GM12874 (cell line): Measurements from ENCODE around the gene MT1M.

ENCODE experiments used
- CTCF ChIP-seq: IDR thresholded peaks from 2 replicates; pipeline ENCODE4 v1.5.1; 2011; ENCODE audit warnings: low read depth, mild to moderate bottlenecking, control low read depth, low read length, moderate library complexity; ENCODE audit not compliant: insufficient read depth

Gene MT1M

GRCh38 chr16:56610609-56611111 is 21.8 kb upstream of the MT1M start:
- no peak for TF ChIP-seq CTCF

GRCh38 chr16:56611281-56611833 is 21.1 kb upstream of the MT1M start:
- no peak for TF ChIP-seq CTCF

GRCh38 chr16:56613706-56614105 is 18.8 kb upstream of the MT1M start:
- no peak for TF ChIP-seq CTCF

- no peak for TF ChIP-seq CTCF
Measured at GRCh38 chr16:56614549-56614991, 17.9 kb upstream of the MT1M start.

GRCh38 chr16:56615353-56615752 is 17.1 kb upstream of the MT1M start:
- no peak for TF ChIP-seq CTCF

GRCh38 chr16:56616608-56617211 is 15.7 kb upstream of the MT1M start:
- TF ChIP-seq CTCF, result no peak

GRCh38 chr16:56617212-56618085 is 15.0 kb upstream of the MT1M start:
- TF ChIP-seq CTCF, result no peak
